NB4 (cell line): ENCODE data around the gene CMIP.

Source experiments
- MAX ChIP-seq: IDR thresholded peaks from 2 replicates; pipeline ENCODE4 v1.6.1; 2011; ENCODE audit warnings: low read depth, low read length
- MYC ChIP-seq: IDR thresholded peaks from 2 replicates; pipeline ENCODE4 v1.6.1; 2011; ENCODE audit warnings: low read depth, low read length
- TF ChIP-seq, protein P1 (sequence below): IDR thresholded peaks from one replicate; pipeline ENCODE4 v1.5.1; 2012; ENCODE audit warnings: low read depth, low read length

- TF ChIP-seq, protein P1, sequence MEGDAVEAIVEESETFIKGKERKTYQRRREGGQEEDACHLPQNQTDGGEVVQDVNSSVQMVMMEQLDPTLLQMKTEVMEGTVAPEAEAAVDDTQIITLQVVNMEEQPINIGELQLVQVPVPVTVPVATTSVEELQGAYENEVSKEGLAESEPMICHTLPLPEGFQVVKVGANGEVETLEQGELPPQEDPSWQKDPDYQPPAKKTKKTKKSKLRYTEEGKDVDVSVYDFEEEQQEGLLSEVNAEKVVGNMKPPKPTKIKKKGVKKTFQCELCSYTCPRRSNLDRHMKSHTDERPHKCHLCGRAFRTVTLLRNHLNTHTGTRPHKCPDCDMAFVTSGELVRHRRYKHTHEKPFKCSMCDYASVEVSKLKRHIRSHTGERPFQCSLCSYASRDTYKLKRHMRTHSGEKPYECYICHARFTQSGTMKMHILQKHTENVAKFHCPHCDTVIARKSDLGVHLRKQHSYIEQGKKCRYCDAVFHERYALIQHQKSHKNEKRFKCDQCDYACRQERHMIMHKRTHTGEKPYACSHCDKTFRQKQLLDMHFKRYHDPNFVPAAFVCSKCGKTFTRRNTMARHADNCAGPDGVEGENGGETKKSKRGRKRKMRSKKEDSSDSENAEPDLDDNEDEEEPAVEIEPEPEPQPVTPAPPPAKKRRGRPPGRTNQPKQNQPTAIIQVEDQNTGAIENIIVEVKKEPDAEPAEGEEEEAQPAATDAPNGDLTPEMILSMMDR, result no peak
- TF ChIP-seq MYC (peak; percentile 65; the same call in 1 of the 2 replicates), MAX (peak; percentile 68)
Observed at GRCh38 chr16:81478876-81479511, 34.4 kb downstream of the CMIP start.
